Upper lobe of left lung (tissue), 6 donors: ENCODE data around the gene SVEP1. TPM values are rescaled to one million over a fixed set of nuclear protein-coding genes. Genes with fewer than 3 reads are reported as not detected.

Source experiments
- ATAC-seq, 2 donors: fragments of 200-7000 bp; cut with Tn5 transposase; one replicate each; pipeline ENCODE4 v1.9.1; 2022; ENCODE audit warnings: mild to moderate bottlenecking in 2 of 2, moderate library complexity in 2 of 2; ENCODE audit not compliant: low FRiP score in 2 of 2
- DNase-seq, 2 donors: peaks; one replicate each; pipeline ENCODE4 v3.0.0-alpha.2; 2019 to 2020
- H3K27ac ChIP-seq, 4 donors: fragments of 200-600 bp; sonication (generic); one replicate each; pipeline ENCODE4 v1.5.1; 2016 to 2019
- H3K27me3 ChIP-seq, 4 donors: fragments of 200-600 bp; sonication (generic); one replicate each; pipeline ENCODE4 v1.5.1; 2017 to 2019
- H3K36me3 ChIP-seq, 4 donors: fragments of 200-600 bp; sonication (generic); one replicate each; pipeline ENCODE4 v1.5.1; 2016 to 2019
- H3K4me1 ChIP-seq, 4 donors: fragments of 200-600 bp; sonication (generic); one replicate each; pipeline ENCODE4 v1.5.1; 2018 to 2019
- H3K4me3 ChIP-seq, 4 donors: fragments of 200-600 bp; sonication (generic); one replicate each; pipeline ENCODE4 v1.5.1; 2017 to 2019; ENCODE audit warnings: mild to moderate bottlenecking in 2 of 4, moderate library complexity in 1 of 4
- H3K9me3 ChIP-seq, 4 donors: fragments of 200-600 bp; sonication (generic); one replicate each; pipeline ENCODE4 v1.5.1; 2018 to 2019
- CTCF ChIP-seq, 6 experiments: fragments of 450-650 bp in 4 of 6; fragments of 200-600 bp in 2 of 6; sonication (generic) in 2 of 6; IDR thresholded peaks; one replicate each; pipeline ENCODE4 v1.5.1; 2016 to 2019; ENCODE audit warnings: antibody characterized with exemption in 6 of 6
- EP300 ChIP-seq, 4 donors: sonication (generic); formaldehyde crosslinking; IDR thresholded peaks; one replicate each; pipeline ENCODE4 v1.5.1; 2017; ENCODE audit warnings: antibody characterized with exemption in 4 of 4, control low read depth in 2 of 4
- POLR2A ChIP-seq, 4 donors: fragments of 450-650 bp; IDR thresholded peaks; one replicate each; pipeline ENCODE4 v1.5.1; 2016 to 2017; ENCODE audit warnings: antibody characterized with exemption in 4 of 4, mild to moderate bottlenecking in 2 of 4
- POLR2AphosphoS5 ChIP-seq, 2 donors: sonication (generic); formaldehyde crosslinking; IDR thresholded peaks; one replicate each; pipeline ENCODE4 v1.5.1; 2017; ENCODE audit warnings: antibody characterized with exemption in 2 of 2
- WGBS, 2 donors: methylation state at CpG; one replicate each; pipeline ENCODE4 v1.1.5; 2017 to 2018; 5-methylcytosine and 5-hydroxymethylcytosine counted together
- total RNA-seq, 6 donors: library from RNA; depleted of rRNA in 4 of 6; stranded (reverse); fragments of >200 nt in 4 of 6; gene quantifications; one replicate each; pipeline versions ENCODE4 v1.1.0 to v1.2.1, GENCODE V29; 2016 to 2021
- donor health status: DM: no; HTN: no; CAD: no; lungs with moderate emphysema.
- donor health status: DM: no; HTN: yes; CAD: no; lungs with severe emphysema.

The SVEP1 gene
- total RNA-seq, 6 donors from 2014 or later: 25.4 to 54.5 (median 33.0) TPM

GRCh38 chr9:110344821-110345220 lies 234.7 kb downstream of the SVEP1 start:
- no peak for ATAC-seq
- 83 to 86% methylated on average over 6 of the region's 6 CpGs for WGBS, 2 donors

GRCh38 chr9:110343551-110343950 lies 236.0 kb downstream of the SVEP1 start:
- H3K9me3 ChIP-seq: no peaks in the 10 kb centered on the region
- no peaks in the 10 kb centered on the region for H3K27me3 ChIP-seq
- no peak for ATAC-seq
- 85 to 89% methylated on average over 5 of the region's 5 CpGs for WGBS, 2 donors
- TF ChIP-seq POLR2AphosphoS5 (IDR thresholded peaks at IDR 0.05): no peak
- TF ChIP-seq CTCF (IDR thresholded peaks at IDR 0.05): no peak
- no peak for TF ChIP-seq EP300 (IDR thresholded peaks at IDR 0.05)
- TF ChIP-seq POLR2A (IDR thresholded peaks at IDR 0.05): no peak
- no peak for DNase-seq
- no peaks in the 10 kb centered on the region for H3K36me3 ChIP-seq
- no peak overlapping the region for H3K27ac ChIP-seq
- no peak overlapping the region for H3K4me3 ChIP-seq
- no peaks in the 10 kb centered on the region for H3K4me1 ChIP-seq

More at GRCh38 chr9:110344821-110345220, 234.7 kb downstream of the SVEP1 start:
- Histone ChIP-seq H3K9me3 (no peaks in the 10 kb centered on the region), H3K27me3 (no peaks in the 10 kb centered on the region), H3K36me3 (no peaks in the 10 kb centered on the region), H3K4me1 (no peaks in the 10 kb centered on the region), H3K27ac (no peak overlapping the region), H3K4me3 (no peak overlapping the region)
- TF ChIP-seq POLR2A (IDR thresholded peaks at IDR 0.05) (no peak), CTCF (IDR thresholded peaks at IDR 0.05) (no peak), EP300 (IDR thresholded peaks at IDR 0.05) (no peak)
- DNase-seq: no peak

GRCh38 chr9:110340306-110340705 lies 239.2 kb downstream of the SVEP1 start:
- 67 to 83% methylated on average over 2 of the region's 2 CpGs for WGBS, 2 donors
- Histone ChIP-seq H3K4me3 (no peak overlapping the region), H3K27ac (no peak overlapping the region), H3K4me1 (no peaks in the 10 kb centered on the region), H3K27me3 (no peaks in the 10 kb centered on the region), H3K36me3 (no peaks in the 10 kb centered on the region), H3K9me3 (no peaks in the 10 kb centered on the region)
- DNase-seq (no peak), ATAC-seq (no peak)
- TF ChIP-seq POLR2A (IDR thresholded peaks at IDR 0.05) (no peak), CTCF (IDR thresholded peaks at IDR 0.05) (no peak), POLR2AphosphoS5 (IDR thresholded peaks at IDR 0.05) (no peak)

- WGBS, 2 donors: 83 to 90% methylated on average over 1 of the region's 1 CpG
- no peak for ATAC-seq
Observed at GRCh38 chr9:110338143-110338542, 241.4 kb downstream of the SVEP1 start.

More at GRCh38 chr9:110338143-110338542, 241.4 kb downstream of the SVEP1 start:
- H3K27ac ChIP-seq: no peak overlapping the region
- DNase-seq: no peak
- H3K36me3 ChIP-seq: no peaks in the 10 kb centered on the region
- H3K4me1 ChIP-seq: no peaks in the 10 kb centered on the region
- H3K9me3 ChIP-seq: no peaks in the 10 kb centered on the region
- H3K27me3 ChIP-seq: no peaks in the 10 kb centered on the region
- TF ChIP-seq POLR2A (IDR thresholded peaks at IDR 0.05) (no peak), CTCF (IDR thresholded peaks at IDR 0.05) (no peak), EP300 (IDR thresholded peaks at IDR 0.05) (no peak), POLR2AphosphoS5 (IDR thresholded peaks at IDR 0.05) (no peak)
- H3K4me3 ChIP-seq: no peak overlapping the region
